Peyer's patch (tissue), 4 donors: Measurements from ENCODE around the gene OR14A16.

Experiments used
- CTCF ChIP-seq, 6 experiments: fragments of 450-650 bp in 4 of 6; fragments of 200-600 bp in 2 of 6; sonication (generic) in 1 of 6; IDR thresholded peaks; one replicate each; pipeline ENCODE4 v1.5.1; 2017 to 2019; ENCODE audit warnings: antibody characterized with exemption in 6 of 6, mild to moderate bottlenecking in 3 of 6, moderate library complexity in 1 of 6
- POLR2A ChIP-seq, 2 donors: fragments of 450-650 bp; IDR thresholded peaks; one replicate each; pipeline ENCODE4 v1.5.1; 2017; ENCODE audit warnings: antibody characterized with exemption in 2 of 2, mild to moderate bottlenecking in 2 of 2, moderate library complexity in 2 of 2

- TF ChIP-seq POLR2A (IDR thresholded peaks at IDR 0.05) (no peak), CTCF (IDR thresholded peaks at IDR 0.05) (no peak)
Measured at GRCh38 chr1:247855911-247856310, 32.0 kb upstream of the OR14A16 start.
